Stimulated activated CD4-positive, alpha-beta T cell treated with anti-CD3 and anti-CD28 coated beads, TNF-alpha, amount 100 ng/mL, for 24 hours (primary cell): ENCODE data around the gene NR4A2.
"Not testable (repeated sequence)": the region's sequence is repeated elsewhere in the genome, so short reads cannot be mapped to it uniquely, and the experiment has no call there.

Source experiments
- DNase-seq, 3 experiments: peaks; one replicate each; pipeline ENCODE4 v3.0.0-alpha.2; 2020; ENCODE audit warnings: low read depth in 3 of 3

NR4A2 gene

DNA sequence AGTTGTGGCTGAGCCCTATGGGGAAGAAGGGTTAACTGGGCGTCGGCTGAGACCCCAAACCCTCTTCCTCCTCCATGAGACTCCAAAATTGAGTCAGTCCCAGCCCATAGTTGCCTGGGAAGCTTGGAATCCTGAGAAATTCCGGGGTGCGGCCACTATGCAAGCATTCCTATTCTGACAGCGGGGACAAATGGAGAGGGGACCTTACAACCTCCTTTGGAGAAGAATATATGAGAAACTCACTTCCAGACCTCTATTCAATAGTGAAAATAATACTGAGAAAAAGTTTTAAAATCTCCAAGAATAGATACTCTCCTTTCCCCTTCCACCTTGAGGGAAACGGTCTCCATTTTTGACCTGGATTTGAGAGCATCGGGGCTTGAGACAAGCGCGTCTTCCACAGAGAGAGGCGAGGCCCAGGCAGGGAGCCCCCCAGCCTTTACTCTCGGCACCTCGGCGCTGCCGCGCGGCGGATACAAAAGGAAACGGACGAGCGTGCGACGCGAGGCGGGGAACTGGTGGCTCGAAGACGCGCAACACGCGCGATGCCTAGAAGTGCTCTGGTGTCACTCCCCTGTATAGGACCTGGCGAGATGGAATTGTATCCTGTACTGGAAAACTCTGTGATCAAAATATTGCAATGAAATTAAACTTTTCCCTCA is 11.1 kb downstream of the NR4A2 start:
- DNase-seq = no peak

DNA sequence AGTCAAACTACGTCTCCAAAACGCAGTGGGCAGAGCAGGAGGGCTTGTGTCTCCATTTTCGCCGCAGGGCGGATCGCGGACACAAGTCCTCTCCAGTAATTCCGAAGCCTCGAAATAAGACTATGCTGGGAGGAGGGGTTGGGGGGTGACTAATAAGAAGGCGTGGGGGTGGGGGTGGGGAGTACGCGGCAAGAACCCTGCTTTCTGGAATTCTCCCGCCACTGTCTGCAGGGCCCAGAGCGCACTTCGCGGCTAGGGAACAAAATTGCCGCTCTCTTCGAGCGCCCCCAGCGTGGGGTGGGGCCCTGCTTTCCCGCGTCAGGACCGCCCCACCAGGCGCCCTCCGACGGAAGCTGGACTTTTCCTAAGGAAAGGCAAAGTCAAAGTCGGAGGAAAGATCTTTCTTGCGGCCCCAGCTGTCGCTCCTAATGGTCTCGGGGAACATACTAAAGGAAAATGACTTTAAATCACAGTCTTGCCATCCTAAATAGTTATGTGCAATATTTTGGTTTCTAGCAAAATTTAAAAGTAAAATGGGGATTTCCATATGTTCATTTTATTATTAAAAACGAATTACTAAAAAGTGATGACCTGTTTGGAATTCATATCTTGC is 11.9 kb downstream of the NR4A2 start:
- DNase-seq = no peak

DNA sequence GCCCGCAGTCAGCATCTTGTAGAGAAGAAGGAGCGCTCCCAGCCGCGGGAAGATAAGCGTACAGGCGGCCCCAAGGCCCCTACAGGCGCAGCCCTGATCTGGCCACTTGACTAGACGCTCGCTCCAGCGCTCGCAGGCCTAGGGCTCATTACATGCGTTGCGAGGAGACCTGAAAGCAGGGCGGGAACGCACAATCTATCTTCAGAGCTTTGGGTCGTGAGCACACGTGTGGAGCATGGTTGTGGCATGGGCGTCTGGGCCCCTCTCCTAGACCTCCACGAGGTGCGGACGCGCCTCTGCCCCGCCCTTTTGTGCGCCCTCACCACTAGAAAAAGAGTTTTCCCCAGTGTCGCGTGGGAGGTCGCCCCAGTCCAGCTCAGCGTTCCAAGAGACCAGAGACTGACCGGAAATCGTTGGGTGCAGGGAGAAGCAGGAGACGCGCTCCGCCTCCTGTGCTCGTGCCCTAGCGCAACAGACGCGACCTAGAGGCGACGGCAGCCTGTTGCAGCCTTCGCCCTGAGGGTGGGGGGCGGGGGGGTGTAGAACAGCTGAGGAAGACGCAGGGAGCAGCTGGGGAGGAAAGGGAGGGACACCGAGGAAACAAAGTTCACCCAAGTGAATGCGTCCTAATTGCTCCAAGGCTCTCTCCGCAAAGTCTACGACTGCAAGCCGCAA is 12.6 kb downstream of the NR4A2 start:
- DNase-seq = no peak

DNA sequence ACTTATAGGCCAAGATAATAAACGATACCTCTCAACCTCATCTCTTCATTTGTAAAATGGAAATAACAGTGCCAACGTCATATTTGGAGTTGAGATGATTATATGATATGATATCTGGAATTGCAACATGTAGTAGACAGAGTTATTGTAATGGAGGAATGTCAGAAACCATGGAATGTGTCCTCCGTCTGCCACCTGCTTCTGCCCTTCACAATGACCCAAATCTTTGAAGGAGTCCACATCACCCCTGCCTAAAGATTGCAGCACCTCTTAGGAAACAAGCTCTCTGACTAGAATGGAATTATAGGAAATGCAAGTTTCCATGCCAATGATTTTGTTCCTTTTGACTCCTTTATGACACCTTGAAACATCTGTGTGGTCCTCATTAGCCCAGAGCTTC is 14.9 kb downstream of the NR4A2 start:
- no peak for DNase-seq

DNA sequence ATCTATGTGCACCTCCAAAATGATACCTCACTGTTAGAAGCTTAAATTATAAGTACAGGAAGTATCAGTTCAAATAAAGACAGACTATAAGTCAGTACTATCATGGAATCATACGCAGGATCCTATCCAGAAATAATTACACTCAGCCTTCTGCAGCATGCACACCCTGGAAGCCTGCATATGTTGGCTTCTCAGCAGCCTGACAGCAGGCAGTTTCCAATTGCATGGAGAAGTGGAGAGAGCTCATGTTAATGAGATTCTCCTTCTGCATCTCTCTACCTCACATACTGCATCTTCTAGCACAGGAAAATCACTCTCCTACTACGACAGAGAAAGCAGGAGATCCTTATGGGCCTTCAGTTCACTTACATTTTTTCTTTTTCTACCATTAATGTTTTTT is 20.5 kb downstream of the NR4A2 start:
- no peak for DNase-seq

DNA sequence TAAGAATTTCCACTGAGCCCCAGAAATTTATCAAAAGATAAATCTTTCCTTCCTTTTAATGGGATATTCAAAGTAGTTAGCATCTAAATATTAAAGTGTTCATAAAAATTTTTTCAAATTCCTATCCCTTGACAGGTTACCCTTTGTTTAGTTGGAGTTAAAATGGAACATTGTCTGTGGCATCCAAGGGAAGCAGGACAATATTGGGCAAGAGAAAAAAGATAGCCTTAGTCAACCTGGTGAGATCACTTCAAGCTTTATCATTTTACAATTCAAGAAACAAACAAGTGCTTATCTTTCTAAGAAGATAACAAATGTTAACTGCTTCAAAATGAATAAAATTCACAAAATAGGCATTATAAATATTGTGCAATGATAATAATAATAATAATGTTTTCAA is 21.7 kb downstream of the NR4A2 start:
- no peak for DNase-seq

DNA sequence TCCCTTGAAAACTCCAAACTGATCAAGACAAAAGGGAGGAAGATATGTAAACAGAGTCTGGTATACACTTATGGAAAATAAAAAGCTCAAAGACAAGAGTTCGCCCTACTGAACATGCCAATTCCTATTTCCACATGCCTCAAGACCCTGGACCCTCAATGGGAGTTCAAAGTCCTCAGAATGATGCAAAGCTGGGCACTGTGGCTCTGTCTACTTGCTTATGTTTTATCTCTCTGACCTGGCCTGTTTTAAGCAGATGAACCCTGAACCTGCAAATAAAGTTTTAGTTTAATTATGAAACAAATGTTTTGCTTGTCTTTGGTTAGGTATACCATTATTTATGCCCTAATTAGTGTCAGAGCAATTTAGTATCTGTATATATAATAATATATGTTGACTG is 22.6 kb downstream of the NR4A2 start:
- no peak for DNase-seq

DNA sequence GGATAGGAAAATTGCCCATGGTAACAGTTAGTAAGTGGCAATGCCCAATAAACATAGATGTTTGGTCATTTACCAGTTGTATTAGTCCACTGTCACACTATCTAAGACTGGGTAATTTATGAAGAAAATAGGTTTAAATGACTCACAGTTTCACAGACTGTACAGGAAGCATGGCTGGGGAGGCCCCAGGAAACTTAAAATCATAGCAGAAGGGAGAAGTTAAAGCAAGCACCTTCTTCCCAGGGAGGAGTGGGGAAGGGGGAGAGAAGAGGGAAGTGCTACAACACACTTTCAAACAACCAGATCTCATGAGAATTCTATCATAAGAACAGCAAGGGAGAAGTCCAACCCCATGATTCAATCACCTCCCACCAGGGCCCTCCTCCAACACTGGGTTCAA is 23.4 kb downstream of the NR4A2 start:
- no peak for DNase-seq

DNA sequence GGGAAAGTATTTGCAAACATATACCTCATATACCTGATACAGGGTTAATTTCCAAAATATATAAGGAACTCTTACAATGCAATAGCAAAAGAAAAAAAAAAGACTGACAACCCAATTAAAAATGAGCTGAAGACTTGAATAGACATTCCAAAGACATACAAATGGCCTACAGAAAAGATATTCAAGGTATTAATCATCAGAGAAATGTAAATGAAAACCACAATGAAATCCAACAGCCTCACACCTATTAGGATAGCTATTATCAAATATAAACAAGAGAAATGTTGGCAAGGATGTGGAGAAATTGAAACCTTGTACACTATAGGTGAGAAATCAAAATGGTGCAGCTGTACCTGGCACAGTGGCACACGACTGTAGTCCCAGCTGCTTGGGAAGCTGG is 25.7 kb downstream of the NR4A2 start:
- no peak for DNase-seq

DNA sequence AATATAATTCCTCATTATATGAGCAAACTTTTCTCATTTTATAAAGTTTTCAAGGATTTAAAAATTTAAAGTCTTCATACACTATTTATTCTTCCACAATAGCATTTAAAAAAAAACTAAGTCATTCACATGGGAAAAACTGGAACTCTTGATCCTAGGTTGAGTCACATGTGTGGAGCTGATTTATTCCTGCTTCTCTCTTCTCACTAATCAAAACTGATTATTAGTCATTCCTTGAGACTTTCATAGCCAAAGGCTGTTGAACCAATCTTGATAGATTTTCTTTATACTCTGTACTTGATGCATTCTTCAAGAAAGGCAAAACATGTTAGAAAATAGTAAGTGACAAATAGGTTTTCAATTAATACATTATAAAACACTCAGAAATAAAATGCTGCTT is 27.4 kb downstream of the NR4A2 start:
- no peak for DNase-seq

DNA sequence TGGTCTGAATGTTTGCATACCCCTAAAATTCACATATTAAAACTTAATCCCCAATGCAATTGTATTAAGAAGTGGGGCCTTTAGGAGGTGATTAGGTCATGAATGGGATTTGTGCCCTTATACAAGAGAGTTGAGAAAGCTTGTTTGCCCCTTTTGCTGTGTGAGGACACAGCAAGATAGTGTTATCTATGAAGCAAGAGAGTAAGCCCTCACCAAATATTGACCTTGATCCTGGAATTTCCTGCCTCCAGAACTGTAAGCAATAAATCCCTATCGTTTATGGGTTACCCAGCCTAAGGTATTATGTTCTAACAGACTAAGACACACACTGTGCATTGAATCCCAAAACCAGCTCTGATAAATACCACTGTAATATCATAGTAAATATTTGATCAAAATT is 32.2 kb downstream of the NR4A2 start:
- DNase-seq = no peak

DNA sequence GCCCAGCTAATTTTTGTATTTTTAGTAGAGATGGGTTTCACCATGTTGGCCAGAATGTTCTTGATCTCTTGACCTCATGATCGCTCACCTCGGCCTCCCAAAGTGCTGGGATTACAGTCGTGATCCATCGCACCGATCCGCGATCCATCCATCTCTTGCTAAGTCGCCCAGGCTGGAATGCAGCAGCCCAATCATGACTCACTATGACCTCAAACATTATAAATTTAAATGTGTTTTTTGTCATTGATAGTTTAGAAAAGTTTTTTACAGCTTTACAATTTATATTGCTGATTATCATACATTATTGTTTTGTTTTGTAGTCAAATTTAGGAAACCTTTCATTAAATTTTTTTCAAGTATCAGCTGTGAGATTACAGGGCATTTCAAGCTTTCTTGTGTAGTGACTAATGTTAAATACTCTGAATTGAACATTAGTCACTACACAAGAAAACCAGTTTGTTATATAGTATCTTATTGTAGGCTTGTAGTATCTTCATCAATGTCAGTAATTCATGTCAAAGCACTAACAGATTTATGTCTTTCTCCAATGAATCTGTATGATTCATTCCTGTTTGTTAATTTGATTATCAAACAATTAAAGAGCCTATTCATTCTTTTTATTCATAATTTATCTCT is 37.5 kb downstream of the NR4A2 start:
- no peak for DNase-seq

DNA sequence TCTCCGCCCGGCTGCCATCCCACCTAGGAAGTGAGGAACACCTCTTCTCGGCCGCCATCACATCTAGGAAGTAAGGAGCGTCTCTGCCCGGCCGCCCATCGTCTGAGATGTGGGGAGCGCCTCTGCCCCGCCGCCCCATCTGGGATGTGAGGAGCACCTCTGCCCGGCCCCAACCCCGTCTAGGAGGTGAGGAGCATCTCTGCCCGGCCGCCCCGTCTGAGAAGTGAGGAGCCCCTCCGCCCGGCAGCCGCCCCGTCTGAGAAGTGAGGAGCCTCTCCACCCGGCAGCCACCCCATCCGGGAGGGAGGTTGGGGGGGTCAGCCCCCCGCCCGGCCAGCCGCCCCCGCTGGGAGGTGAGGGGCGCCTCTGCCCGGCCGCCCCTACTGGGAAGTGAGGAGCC is 39.1 kb downstream of the NR4A2 start:
- not testable (repeated sequence) for DNase-seq

DNA sequence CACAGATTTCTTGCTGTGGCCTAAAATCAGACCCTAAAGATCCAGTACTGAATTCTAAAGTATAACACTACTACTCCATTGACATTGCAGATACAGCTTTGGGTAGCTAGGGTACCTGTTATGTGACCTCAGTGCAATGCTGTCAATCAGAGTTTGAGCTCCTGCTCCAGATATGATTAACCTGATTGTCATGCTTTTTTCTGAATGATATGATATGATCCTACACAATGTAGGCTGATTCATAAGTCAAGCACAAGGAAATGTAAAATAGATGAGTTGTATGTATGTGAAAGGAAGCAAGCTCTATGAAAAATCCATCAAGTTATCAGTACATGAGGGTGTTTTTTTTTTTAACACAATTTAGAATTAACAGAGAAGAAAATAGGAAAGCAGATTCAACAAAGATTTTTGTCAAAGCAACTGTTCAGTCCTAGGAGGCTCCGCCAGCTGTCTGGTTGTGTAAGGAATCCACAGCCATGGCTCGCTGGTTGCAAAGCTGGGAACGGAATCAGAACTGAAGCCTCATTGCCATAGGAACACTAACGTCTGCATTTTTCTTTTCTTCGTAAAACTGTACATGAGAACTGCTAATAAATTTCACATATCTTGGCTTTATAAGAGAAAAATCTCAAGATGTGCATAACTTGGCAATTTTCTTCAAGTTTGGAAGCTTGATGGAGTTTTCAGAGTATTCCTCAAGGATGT is 52.9 kb downstream of the NR4A2 start:
- DNase-seq = no peak
